Measurements from ENCODE around the gene PDE9A. TPM values are rescaled to one million over a fixed set of nuclear protein-coding genes. Genes with fewer than 3 reads are reported as not detected.
"Not testable (repeated sequence)": the region's sequence is repeated elsewhere in the genome, so short reads cannot be mapped to it uniquely, and the experiment has no call there.

Gene PDE9A
- polyA plus RNA-seq, 1 donor: 19.8 TPM

- 91% methylated on average over 6 of the region's 9 CpGs for WGBS (ENCODE audit: insufficient coverage, low lambda C conversion rate)
- Histone ChIP-seq H3K9me3 (ENCODE audit: control insufficient read depth, low read depth, low read length) (no peaks in the 10 kb centered on the region), H3K36me3 (ENCODE audit: control insufficient read depth, insufficient read depth, low read length) (no peaks in the 10 kb centered on the region), H3K4me3 (ENCODE audit: low read length) (no peak overlapping the region), H3K27me3 (ENCODE audit: control insufficient read depth, insufficient read depth, low read length) (no peaks in the 10 kb centered on the region), H3K4me1 (ENCODE audit: control insufficient read depth, insufficient read depth, low read length) (peaks cover 9% of the 10 kb centered on the region), H3K27ac (ENCODE audit: low read length) (no peak overlapping the region)
- DNase-seq: no peak
These were observed 146.1 kb downstream of the PDE9A start for GRCh38 chr21:42799516-42799915.

DNA sequence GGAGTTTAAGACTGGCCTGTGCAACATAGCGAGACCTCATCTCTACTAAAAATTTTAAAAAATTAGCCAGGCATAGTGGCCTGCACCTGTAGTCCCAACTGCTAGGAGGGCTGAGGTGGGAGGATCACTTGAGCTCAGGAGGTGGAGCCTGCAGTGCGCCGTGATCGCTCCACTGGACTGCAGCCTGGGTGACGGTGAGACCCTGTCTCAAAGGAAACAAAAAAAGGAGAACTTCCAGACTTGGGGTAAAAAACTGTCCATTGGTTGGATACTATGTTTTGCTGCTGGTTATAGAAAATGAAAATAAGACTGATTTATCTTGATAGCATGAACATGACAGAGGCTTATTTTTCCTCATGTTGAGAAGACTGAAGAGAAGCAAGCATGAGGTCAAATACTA is 146.5 kb downstream of the PDE9A start:
- DNase-seq: no peak
- no peak overlapping the region for H3K4me3 ChIP-seq (ENCODE audit: low read length)
- no peaks in the 10 kb centered on the region for H3K36me3 ChIP-seq (ENCODE audit: control insufficient read depth, insufficient read depth, low read length)
- H3K27ac ChIP-seq (ENCODE audit: low read length): no peak overlapping the region
- WGBS (ENCODE audit: insufficient coverage, low lambda C conversion rate): no CpG with 5 or more reads among the region's 5 CpGs
- H3K4me1 ChIP-seq (ENCODE audit: control insufficient read depth, insufficient read depth, low read length): peaks cover 9% of the 10 kb centered on the region
- no peaks in the 10 kb centered on the region for H3K9me3 ChIP-seq (ENCODE audit: control insufficient read depth, low read depth, low read length)
- H3K27me3 ChIP-seq (ENCODE audit: control insufficient read depth, insufficient read depth, low read length): no peaks in the 10 kb centered on the region

DNA sequence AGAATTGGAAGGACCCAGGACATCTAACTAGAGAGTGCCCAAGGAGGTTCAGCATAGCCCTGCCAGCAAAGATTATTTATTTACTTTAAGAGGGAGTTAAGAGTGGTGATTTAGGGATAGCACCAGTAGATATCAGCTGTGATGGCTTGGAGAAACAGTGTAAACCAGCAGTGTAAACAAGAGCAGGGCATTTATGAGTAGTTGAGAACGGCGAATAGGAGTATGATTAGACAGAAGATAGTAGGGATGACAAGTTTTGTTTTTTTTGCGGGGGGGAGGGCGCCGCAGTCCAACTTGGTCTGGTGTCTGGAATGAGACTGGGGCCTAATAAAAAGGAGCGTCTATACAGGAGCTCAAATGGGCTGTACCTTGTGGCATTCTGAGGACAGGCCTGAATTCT is 148.2 kb downstream of the PDE9A start:
- H3K36me3 ChIP-seq (ENCODE audit: control insufficient read depth, insufficient read depth, low read length); DNase-seq; H3K27ac ChIP-seq (ENCODE audit: low read length); H3K27me3 ChIP-seq (ENCODE audit: control insufficient read depth, insufficient read depth, low read length); H3K4me1 ChIP-seq (ENCODE audit: control insufficient read depth, insufficient read depth, low read length); H3K9me3 ChIP-seq (ENCODE audit: control insufficient read depth, low read depth, low read length); H3K4me3 ChIP-seq (ENCODE audit: low read length): not testable (repeated sequence)
- WGBS (ENCODE audit: insufficient coverage, low lambda C conversion rate): 70% methylated on average over 2 of the region's 6 CpGs

GRCh38 chr21:42806509-42807140 is 153.2 kb downstream of the PDE9A start:
- peak overlapping the region; percentile 24 for H3K27ac ChIP-seq (ENCODE audit: low read length)
- DNase-seq: no peak
- WGBS (ENCODE audit: insufficient coverage, low lambda C conversion rate): 100% methylated on average over 1 of the region's 14 CpGs

DNA sequence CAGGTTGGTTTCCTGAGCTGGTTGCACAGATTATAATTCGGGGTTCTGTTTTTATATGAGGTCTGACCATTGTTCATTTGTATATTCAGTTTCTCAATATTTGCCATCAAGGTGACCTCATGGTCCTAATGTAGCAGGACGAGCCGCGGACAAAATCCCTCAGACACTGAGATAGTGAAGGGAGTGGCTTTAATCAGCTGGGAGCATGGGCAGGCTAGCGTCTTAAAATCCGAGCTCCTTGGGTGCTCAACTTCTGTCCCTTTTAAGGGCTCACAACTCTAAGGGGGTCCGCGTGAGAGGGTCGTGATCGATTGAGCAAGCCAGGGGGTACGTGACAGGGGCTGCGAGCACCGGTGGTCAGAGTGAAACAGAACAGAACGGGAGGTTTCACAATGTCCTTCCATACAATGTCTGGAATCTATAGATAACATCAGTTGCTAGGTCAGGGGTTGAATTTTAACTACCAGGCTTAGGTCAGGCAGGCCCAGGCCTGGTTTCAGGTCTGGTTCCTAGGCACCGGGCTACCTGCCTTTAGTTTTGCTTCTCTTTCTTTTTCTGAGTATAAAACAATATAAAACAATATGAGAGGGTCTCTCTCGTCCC is 154.0 kb downstream of the PDE9A start:
- peak in 1 of 2 donors; percentile 12 for DNase-seq
- Histone ChIP-seq H3K4me1 (ENCODE audit: control insufficient read depth, insufficient read depth, low read length) (peaks cover 11% of the 10 kb centered on the region), H3K27ac (ENCODE audit: low read length) (peak overlapping the region; percentile 24), H3K4me3 (ENCODE audit: low read length) (peak overlapping the region; percentile 8)
- not testable (repeated sequence) for H3K9me3 ChIP-seq (ENCODE audit: control insufficient read depth, low read depth, low read length); H3K36me3 ChIP-seq (ENCODE audit: control insufficient read depth, insufficient read depth, low read length); H3K27me3 ChIP-seq (ENCODE audit: control insufficient read depth, insufficient read depth, low read length)
- WGBS (ENCODE audit: insufficient coverage, low lambda C conversion rate): no CpG with 5 or more reads among the region's 16 CpGs

More at GRCh38 chr21:42806509-42807140, 153.2 kb downstream of the PDE9A start:
- Histone ChIP-seq H3K36me3 (ENCODE audit: control insufficient read depth, insufficient read depth, low read length) (no peaks in the 10 kb centered on the region), H3K9me3 (ENCODE audit: control insufficient read depth, low read depth, low read length) (no peaks in the 10 kb centered on the region), H3K4me3 (ENCODE audit: low read length) (no peak overlapping the region), H3K4me1 (ENCODE audit: control insufficient read depth, insufficient read depth, low read length) (peaks cover 11% of the 10 kb centered on the region), H3K27me3 (ENCODE audit: control insufficient read depth, insufficient read depth, low read length) (peaks cover 3% of the 10 kb centered on the region)

- DNase-seq: no peak
- no peaks in the 10 kb centered on the region for H3K9me3 ChIP-seq (ENCODE audit: control insufficient read depth, low read depth, low read length)
- no CpG with 5 or more reads among the region's 13 CpGs for WGBS (ENCODE audit: insufficient coverage, low lambda C conversion rate)
These were observed 154.7 kb downstream of the PDE9A start for GRCh38 chr21:42807938-42808613.

GRCh38 chr21:42809171-42809570 is 155.8 kb downstream of the PDE9A start:
- DNase-seq: no peak

More at GRCh38 chr21:42807938-42808613, 154.7 kb downstream of the PDE9A start:
- peak overlapping the region; percentile 3 for H3K27ac ChIP-seq (ENCODE audit: low read length)
- no peak overlapping the region for H3K4me3 ChIP-seq (ENCODE audit: low read length)
- H3K4me1 ChIP-seq (ENCODE audit: control insufficient read depth, insufficient read depth, low read length): peaks cover 11% of the 10 kb centered on the region
- peaks cover 3% of the 10 kb centered on the region for H3K27me3 ChIP-seq (ENCODE audit: control insufficient read depth, insufficient read depth, low read length)
- H3K36me3 ChIP-seq (ENCODE audit: control insufficient read depth, insufficient read depth, low read length): no peaks in the 10 kb centered on the region

GRCh38 chr21:42809577-42810475 is 156.4 kb downstream of the PDE9A start:
- no peak overlapping the region for H3K4me3 ChIP-seq (ENCODE audit: low read length)
- no peaks in the 10 kb centered on the region for H3K36me3 ChIP-seq (ENCODE audit: control insufficient read depth, insufficient read depth, low read length)
- WGBS (ENCODE audit: insufficient coverage, low lambda C conversion rate): 100% methylated on average over 2 of the region's 18 CpGs
- H3K27ac ChIP-seq (ENCODE audit: low read length): no peak overlapping the region
- DNase-seq: no peak
- peaks cover 11% of the 10 kb centered on the region for H3K4me1 ChIP-seq (ENCODE audit: control insufficient read depth, insufficient read depth, low read length)
- no peaks in the 10 kb centered on the region for H3K9me3 ChIP-seq (ENCODE audit: control insufficient read depth, low read depth, low read length)
- peaks cover 3% of the 10 kb centered on the region for H3K27me3 ChIP-seq (ENCODE audit: control insufficient read depth, insufficient read depth, low read length)

More at GRCh38 chr21:42809171-42809570, 155.8 kb downstream of the PDE9A start:
- Histone ChIP-seq H3K27ac (ENCODE audit: low read length) (no peak overlapping the region), H3K27me3 (ENCODE audit: control insufficient read depth, insufficient read depth, low read length) (peaks cover 3% of the 10 kb centered on the region), H3K4me1 (ENCODE audit: control insufficient read depth, insufficient read depth, low read length) (peaks cover 11% of the 10 kb centered on the region), H3K36me3 (ENCODE audit: control insufficient read depth, insufficient read depth, low read length) (no peaks in the 10 kb centered on the region), H3K9me3 (ENCODE audit: control insufficient read depth, low read depth, low read length) (no peaks in the 10 kb centered on the region), H3K4me3 (ENCODE audit: low read length) (no peak overlapping the region)
- WGBS (ENCODE audit: insufficient coverage, low lambda C conversion rate): 100% methylated on average over 1 of the region's 7 CpGs

DNA sequence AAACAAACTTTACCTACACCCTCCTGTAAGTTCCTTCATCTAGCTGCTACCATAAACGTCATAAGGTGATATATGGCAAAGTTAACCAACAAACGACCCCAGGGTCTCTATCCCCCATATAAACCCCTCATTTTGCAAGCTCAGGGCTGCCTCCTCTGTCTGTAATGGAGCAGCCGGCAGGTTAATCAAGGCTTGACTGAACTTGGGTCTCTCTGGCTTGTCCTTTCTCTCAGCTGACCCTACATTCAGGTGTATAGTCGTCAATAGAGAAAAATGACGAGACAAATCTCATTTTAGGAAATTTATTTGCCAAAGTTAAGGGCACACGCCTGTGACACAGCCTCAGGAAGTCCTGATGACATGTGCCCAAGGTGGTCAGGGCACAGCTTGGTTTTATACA is 158.5 kb downstream of the PDE9A start:
- Histone ChIP-seq H3K4me1 (ENCODE audit: control insufficient read depth, insufficient read depth, low read length) (peaks cover 6% of the 10 kb centered on the region), H3K27ac (ENCODE audit: low read length) (no peak overlapping the region), H3K36me3 (ENCODE audit: control insufficient read depth, insufficient read depth, low read length) (no peaks in the 10 kb centered on the region), H3K9me3 (ENCODE audit: control insufficient read depth, low read depth, low read length) (peaks cover 5% of the 10 kb centered on the region), H3K27me3 (ENCODE audit: control insufficient read depth, insufficient read depth, low read length) (peaks cover under 1% of the 10 kb centered on the region), H3K4me3 (ENCODE audit: low read length) (no peak overlapping the region)
- WGBS (ENCODE audit: insufficient coverage, low lambda C conversion rate): 92% methylated on average over 2 of the region's 6 CpGs
- no peak for DNase-seq
